Tibial nerve (tissue), 4 donors: Measurements from ENCODE around the gene ZNF507. TPM values are rescaled to one million over a fixed set of nuclear protein-coding genes. Genes with fewer than 3 reads are reported as not detected.
A peak's percentile ranks its signal among the peaks of the same experiment; 100 is the strongest.

Experiments used
- DNase-seq, 2 donors: peaks; one replicate each; pipeline ENCODE4 v3.0.0-alpha.2; 2019; ENCODE audit warnings: low spot score in 2 of 2
- H3K27ac ChIP-seq, 4 donors: fragments of 200-600 bp; sonication (generic) in 3 of 4; one replicate each; pipeline ENCODE4 v1.5.1; 2017 to 2019; ENCODE audit warnings: mild to moderate bottlenecking in 1 of 4
- H3K27me3 ChIP-seq, 2 donors: fragments of 200-600 bp; sonication (generic) in 1 of 2; one replicate each; pipeline versions ENCODE4 v1.5.1 to v1.6.0; 2017 to 2019
- H3K36me3 ChIP-seq, 3 donors: fragments of 200-600 bp; sonication (generic); one replicate each; pipeline ENCODE4 v1.5.1; 2018 to 2019
- H3K4me1 ChIP-seq, 4 donors: fragments of 200-600 bp; sonication (generic) in 3 of 4; one replicate each; pipeline ENCODE4 v1.5.1; 2017 to 2019
- H3K4me3 ChIP-seq, 4 donors: fragments of 200-600 bp; sonication (generic) in 3 of 4; one replicate each; pipeline ENCODE4 v1.5.1; 2017 to 2019; ENCODE audit warnings: mild to moderate bottlenecking in 1 of 4, moderate library complexity in 1 of 4
- H3K9me3 ChIP-seq, 4 donors: fragments of 200-600 bp; sonication (generic) in 3 of 4; one replicate each; pipeline ENCODE4 v1.5.1; 2017 to 2019
- EP300 ChIP-seq, 2 donors: sonication (generic); formaldehyde crosslinking; IDR thresholded peaks; one replicate each; pipeline ENCODE4 v1.6.1; 2017; ENCODE audit warnings: antibody characterized with exemption in 2 of 2, mild to moderate bottlenecking in 1 of 2
- POLR2A ChIP-seq, 2 donors: fragments of 450-650 bp; IDR thresholded peaks; one replicate each; pipeline ENCODE4 v1.6.1; 2017; ENCODE audit warnings: antibody characterized with exemption in 2 of 2, mild to moderate bottlenecking in 2 of 2, moderate library complexity in 2 of 2
- WGBS, 2 donors: methylation state at CpG; one replicate each; pipeline ENCODE4 v1.1.5; 2018; 5-methylcytosine and 5-hydroxymethylcytosine counted together
- total RNA-seq, 4 donors: library from RNA; depleted of rRNA; stranded (reverse); fragments of >200 nt; gene quantifications; one replicate each; pipeline ENCODE4 v1.1.0, GENCODE V29; 2016
- TF ChIP-seq, protein P1 (sequence below), 5 experiments: fragments of 200-600 bp in 3 of 5; fragments of 450-650 bp in 2 of 5; sonication (generic) in 3 of 5; IDR thresholded peaks; one replicate each; pipeline ENCODE4 v1.5.1; 2016 to 2019; ENCODE audit warnings: antibody characterized with exemption in 5 of 5, mild to moderate bottlenecking in 3 of 5, moderate library complexity in 2 of 5

The ZNF507 gene
- total RNA-seq, 4 donors from 2014 or later = 28.5 to 35.7 (median 32.1) TPM

DNA sequence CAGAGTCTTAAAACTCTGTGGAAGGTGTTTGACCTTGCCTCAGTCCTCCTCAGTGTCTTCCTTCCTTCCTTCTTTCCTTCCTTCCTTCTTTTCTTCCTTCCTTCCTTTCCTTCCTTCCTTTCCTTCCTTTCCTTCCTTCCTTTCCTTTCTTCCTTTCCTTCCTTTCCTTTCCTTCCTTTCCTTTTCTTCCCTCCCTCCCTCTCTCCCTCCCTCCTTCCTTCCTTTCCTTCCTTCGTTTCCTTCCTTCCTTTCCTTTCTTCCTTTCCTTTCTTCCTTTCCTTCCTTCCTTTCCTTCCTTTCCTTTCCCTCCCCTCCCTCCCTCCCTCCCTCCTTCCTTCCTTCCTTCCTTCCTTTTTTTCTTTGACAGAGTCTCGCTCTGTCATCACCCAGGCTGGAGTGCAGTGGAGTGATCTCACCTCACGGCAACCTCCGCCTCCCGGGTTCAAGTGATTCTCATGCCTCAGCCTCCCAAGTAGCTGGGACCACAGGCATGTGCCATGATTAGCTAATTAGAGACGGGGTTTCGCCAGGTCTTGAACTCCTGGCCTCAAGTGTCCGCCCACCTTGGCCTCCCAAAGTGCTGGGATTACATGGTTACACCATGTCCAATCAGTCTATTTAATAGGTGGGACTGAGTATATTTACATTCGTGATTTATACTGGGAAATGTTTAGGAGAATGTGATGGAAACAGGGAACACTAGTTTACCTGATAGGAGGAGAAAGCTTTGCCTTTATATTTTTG is 16.3 kb downstream of the ZNF507 start:
- no peak for DNase-seq
- Histone ChIP-seq H3K27ac (peak overlapping the region in 1 of 4 donors; percentile 78), H3K9me3 (no peaks in the 10 kb centered on the region), H3K4me1 (peaks cover 0 to 39% (median 8%) of the 10 kb centered on the region in 4 donors), H3K27me3 (no peaks in the 10 kb centered on the region), H3K4me3 (no peak overlapping the region), H3K36me3 (peaks cover 0 to 53% (median 0%) of the 10 kb centered on the region in 3 donors)
- TF ChIP-seq, protein P1, sequence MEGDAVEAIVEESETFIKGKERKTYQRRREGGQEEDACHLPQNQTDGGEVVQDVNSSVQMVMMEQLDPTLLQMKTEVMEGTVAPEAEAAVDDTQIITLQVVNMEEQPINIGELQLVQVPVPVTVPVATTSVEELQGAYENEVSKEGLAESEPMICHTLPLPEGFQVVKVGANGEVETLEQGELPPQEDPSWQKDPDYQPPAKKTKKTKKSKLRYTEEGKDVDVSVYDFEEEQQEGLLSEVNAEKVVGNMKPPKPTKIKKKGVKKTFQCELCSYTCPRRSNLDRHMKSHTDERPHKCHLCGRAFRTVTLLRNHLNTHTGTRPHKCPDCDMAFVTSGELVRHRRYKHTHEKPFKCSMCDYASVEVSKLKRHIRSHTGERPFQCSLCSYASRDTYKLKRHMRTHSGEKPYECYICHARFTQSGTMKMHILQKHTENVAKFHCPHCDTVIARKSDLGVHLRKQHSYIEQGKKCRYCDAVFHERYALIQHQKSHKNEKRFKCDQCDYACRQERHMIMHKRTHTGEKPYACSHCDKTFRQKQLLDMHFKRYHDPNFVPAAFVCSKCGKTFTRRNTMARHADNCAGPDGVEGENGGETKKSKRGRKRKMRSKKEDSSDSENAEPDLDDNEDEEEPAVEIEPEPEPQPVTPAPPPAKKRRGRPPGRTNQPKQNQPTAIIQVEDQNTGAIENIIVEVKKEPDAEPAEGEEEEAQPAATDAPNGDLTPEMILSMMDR (IDR thresholded peaks at IDR 0.05) = no peak
- TF ChIP-seq POLR2A (IDR thresholded peaks at IDR 0.05) = no peak
- no peak for TF ChIP-seq EP300 (IDR thresholded peaks at IDR 0.05)
- WGBS, 2 donors = 91 to 92% methylated on average over 9 of the region's 9 CpGs

- WGBS, 2 donors = 56 to 64% methylated on average over 5 of the region's 5 CpGs
- H3K9me3 ChIP-seq = no peaks in the 10 kb centered on the region
- peaks cover 0 to 52% (median 0%) of the 10 kb centered on the region in 3 donors for H3K36me3 ChIP-seq
- TF ChIP-seq EP300 (IDR thresholded peaks at IDR 0.05) = no peak
- peak overlapping the region in 3 of 4 donors; percentile 41 to 87 (median 78) for H3K27ac ChIP-seq
- H3K27me3 ChIP-seq = no peaks in the 10 kb centered on the region
- DNase-seq = no peak
- no peak overlapping the region for H3K4me3 ChIP-seq
- H3K4me1 ChIP-seq = peaks cover 0 to 43% (median 8%) of the 10 kb centered on the region in 4 donors
Observed at GRCh38 chr19:32362318-32362691, 16.9 kb downstream of the ZNF507 start.

DNA sequence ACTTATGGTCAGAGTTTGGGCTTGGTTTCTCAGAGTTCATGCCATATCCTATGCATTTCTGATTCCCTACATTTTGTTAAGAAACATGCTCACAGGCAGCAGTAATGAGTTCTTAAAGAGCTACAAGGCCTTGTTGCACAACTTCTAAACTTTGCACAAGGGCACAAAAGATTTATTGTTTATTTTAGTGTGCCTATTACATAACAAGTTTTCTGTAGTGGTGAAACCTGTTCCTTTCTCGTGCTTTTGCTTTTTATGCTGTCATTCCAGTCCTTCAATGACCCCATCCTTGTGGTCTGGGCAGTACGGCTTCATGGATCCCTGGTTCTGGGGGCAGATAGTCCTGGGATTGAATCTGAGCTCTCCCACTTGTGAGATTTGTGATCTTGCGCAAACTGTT is 17.8 kb downstream of the ZNF507 start:
- H3K4me1 ChIP-seq = peaks cover 0 to 43% (median 8%) of the 10 kb centered on the region in 4 donors
- no peak for DNase-seq
- H3K36me3 ChIP-seq = peaks cover 0 to 43% (median 0%) of the 10 kb centered on the region in 3 donors
- H3K4me3 ChIP-seq = no peak overlapping the region
- no peaks in the 10 kb centered on the region for H3K9me3 ChIP-seq
- TF ChIP-seq POLR2A (IDR thresholded peaks at IDR 0.05) (no peak), EP300 (IDR thresholded peaks at IDR 0.05) (peak in 1 of 2 donors; percentile 60)
- H3K27ac ChIP-seq = peak overlapping the region; percentile 41 to 87 (median 68)
- 39 to 41% methylated on average over 3 of the region's 3 CpGs for WGBS, 2 donors
- H3K27me3 ChIP-seq = no peaks in the 10 kb centered on the region

DNA sequence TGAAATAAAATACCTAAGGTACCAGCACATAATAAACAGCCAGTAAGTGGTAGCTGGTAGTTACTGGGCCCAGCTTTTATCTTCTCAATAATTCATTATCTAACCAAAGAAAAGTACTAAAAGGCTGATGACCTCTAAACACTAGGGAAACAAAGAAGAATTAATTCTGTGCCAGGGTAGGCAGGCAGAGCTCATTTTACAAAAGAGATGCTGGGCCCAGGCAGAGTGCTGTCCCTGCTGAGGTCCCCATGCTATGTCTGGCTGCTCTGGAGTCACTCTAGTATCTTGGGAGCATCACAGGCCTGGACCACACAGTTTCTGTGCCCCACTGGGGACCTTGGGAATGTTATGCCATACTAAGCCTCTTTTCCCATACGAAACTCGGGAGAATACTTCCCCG is 18.2 kb downstream of the ZNF507 start:
- Histone ChIP-seq H3K4me1 (peaks cover 0 to 43% (median 8%) of the 10 kb centered on the region in 4 donors), H3K4me3 (no peak overlapping the region), H3K9me3 (no peaks in the 10 kb centered on the region), H3K27me3 (no peaks in the 10 kb centered on the region), H3K27ac (peak overlapping the region; percentile 41 to 87 (median 68)), H3K36me3 (peaks cover 0 to 39% (median 0%) of the 10 kb centered on the region in 3 donors)
- 79 to 83% methylated on average over 3 of the region's 3 CpGs for WGBS, 2 donors
- DNase-seq = no peak
- TF ChIP-seq EP300 (IDR thresholded peaks at IDR 0.05) = no peak
- TF ChIP-seq POLR2A (IDR thresholded peaks at IDR 0.05) = no peak
- TF ChIP-seq, protein P1 (IDR thresholded peaks at IDR 0.05) = no peak

DNA sequence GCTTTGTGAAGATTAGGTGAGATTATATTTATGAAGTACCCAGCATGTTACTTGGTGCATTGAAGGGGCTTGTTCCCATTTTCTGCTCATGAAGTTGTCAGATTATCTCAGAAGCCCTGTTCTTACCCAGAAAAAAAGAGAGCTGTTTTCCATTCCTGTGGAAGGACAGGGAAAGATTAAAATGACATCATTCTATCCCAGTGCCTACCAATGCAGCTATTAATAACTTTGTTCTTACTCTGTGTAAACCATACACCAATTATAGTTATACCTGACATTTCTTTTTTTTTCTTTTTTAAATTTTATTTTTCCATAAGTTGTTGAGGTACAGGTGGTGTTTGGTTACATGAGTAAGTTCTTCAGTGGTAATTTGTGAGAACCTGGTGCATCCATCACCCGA is 18.6 kb downstream of the ZNF507 start:
- peaks cover 0 to 35% (median 0%) of the 10 kb centered on the region in 3 donors for H3K36me3 ChIP-seq
- 80% methylated on average over 1 of the region's 1 CpG for WGBS, 2 donors
- H3K9me3 ChIP-seq = no peaks in the 10 kb centered on the region
- H3K4me3 ChIP-seq = no peak overlapping the region
- peaks cover 0 to 43% (median 8%) of the 10 kb centered on the region in 4 donors for H3K4me1 ChIP-seq
- TF ChIP-seq, protein P1 (IDR thresholded peaks at IDR 0.05) = no peak
- TF ChIP-seq EP300 (IDR thresholded peaks at IDR 0.05) (no peak), POLR2A (IDR thresholded peaks at IDR 0.05) (no peak)
- no peak for DNase-seq
- H3K27ac ChIP-seq = peak overlapping the region; percentile 41 to 87 (median 68)
- no peaks in the 10 kb centered on the region for H3K27me3 ChIP-seq

DNA sequence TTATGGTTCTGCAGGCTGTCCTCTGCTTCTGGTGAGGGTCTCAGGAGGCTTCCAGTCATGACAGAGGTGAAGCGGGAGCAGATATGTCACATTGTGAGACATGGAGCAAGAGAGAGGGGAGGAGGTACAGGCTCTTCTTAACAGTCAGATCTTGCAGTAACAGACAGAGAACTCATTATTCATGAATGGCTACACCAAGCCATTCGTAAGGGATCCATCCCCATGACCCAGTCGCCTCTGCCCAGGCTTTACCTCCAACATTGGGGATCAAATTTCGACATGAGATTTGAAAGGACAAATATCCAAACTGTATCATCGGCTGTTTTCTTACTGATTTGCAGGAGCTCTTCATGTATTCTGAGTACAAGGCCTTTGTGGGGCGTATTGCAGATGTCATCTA is 21.7 kb downstream of the ZNF507 start:
- TF ChIP-seq, protein P1 (IDR thresholded peaks at IDR 0.05) = no peak
- TF ChIP-seq POLR2A (IDR thresholded peaks at IDR 0.05) (no peak), EP300 (IDR thresholded peaks at IDR 0.05) (no peak)
- peaks cover 0 to 34% (median 0%) of the 10 kb centered on the region in 3 donors for H3K36me3 ChIP-seq
- no peak overlapping the region for H3K27ac ChIP-seq
- H3K27me3 ChIP-seq = no peaks in the 10 kb centered on the region
- H3K4me3 ChIP-seq = no peak overlapping the region
- no peak for DNase-seq
- 77 to 84% methylated on average over 6 of the region's 6 CpGs for WGBS, 2 donors
- no peaks in the 10 kb centered on the region for H3K9me3 ChIP-seq
- peaks cover 0 to 40% (median 8%) of the 10 kb centered on the region in 4 donors for H3K4me1 ChIP-seq
